D721Med (cell line): ENCODE measurements around the gene ZNF107.
"Not testable (repeated sequence)": the region's sequence is repeated elsewhere in the genome, so short reads cannot be mapped to it uniquely, and the experiment has no call there.

Experiments used
- DNase-seq: peaks from one replicate; pipeline ENCODE4 v3.0.0; 2011; ENCODE audit warnings: low spot score; ENCODE audit not compliant: insufficient read length
- FAIRE-seq: peaks from 2 replicates; lab custom pipeline; 2011; peaks lifted over from hg19 to GRCh38; lab: Jason Lieb, UNC
- CTCF ChIP-seq: IDR thresholded peaks from 2 replicates; pipeline ENCODE4 v1.5.1; 2012; ENCODE audit warnings: mild to moderate bottlenecking, control low read depth; ENCODE audit not compliant: insufficient read depth; ENCODE audit errors: missing control alignments

Gene ZNF107

GRCh38 chr7:64655811-64656210, 10.1 kb upstream of the ZNF107 start:
- TF ChIP-seq CTCF, result no peak
- no peak for FAIRE-seq
- no peak for DNase-seq

GRCh38 chr7:64656489-64656888, 9.4 kb upstream of the ZNF107 start:
- TF ChIP-seq CTCF, result no peak
- DNase-seq (no peak), FAIRE-seq (no peak)

GRCh38 chr7:64662091-64662490, 3.8 kb upstream of the ZNF107 start:
- not testable (repeated sequence) for DNase-seq, FAIRE-seq

DNA sequence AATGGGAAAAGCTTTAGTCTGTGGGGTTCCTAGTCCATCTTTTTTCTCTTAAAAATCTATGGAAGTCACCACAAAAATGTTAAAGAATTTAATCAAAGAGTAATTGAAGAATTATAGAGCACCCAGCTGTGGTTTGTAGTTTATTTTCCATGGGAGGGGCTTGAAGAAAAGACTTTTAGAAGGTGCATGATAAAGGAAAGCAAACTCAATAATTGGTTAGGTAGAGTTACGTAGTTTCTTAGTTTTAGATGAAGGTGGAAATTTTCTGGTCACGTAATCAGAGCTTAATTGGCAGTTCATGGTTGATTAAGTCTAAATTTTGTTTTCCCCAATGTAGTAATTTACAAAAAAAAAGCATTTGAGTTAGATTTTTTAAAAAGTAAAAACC, 724 bp downstream of the ZNF107 start:
- TF ChIP-seq CTCF, result no peak
- DNase-seq, result no peak
- FAIRE-seq, result no peak

GRCh38 chr7:64667311-64667710, 1.4 kb downstream of the ZNF107 start:
- TF ChIP-seq CTCF, result no peak
- DNase-seq, result no peak
- FAIRE-seq, result no peak

DNA sequence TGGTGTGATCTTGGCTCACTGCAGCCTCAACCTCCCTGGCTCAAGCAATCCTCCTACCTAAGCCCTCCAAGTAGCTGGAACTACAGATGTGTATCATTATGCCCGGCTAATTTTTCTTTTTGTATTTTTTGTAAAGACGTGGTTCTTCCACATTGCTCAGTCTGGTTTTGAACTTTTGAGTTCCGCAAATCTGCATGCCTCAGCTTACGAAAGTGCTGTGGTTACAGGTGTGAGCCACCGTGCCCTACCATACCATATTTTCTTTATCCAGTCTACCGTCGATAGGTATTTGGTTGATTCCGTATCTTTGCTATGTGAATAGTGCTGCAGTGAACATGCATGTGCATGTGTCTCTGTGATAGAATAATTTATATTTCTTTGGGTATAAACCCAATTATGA, 6.5 kb downstream of the ZNF107 start:
- TF ChIP-seq CTCF, result no peak
- DNase-seq, result no peak
- FAIRE-seq, result no peak

GRCh38 chr7:64685091-64685490, 19.2 kb downstream of the ZNF107 start:
- no peak for DNase-seq
- TF ChIP-seq CTCF, result no peak
- no peak for FAIRE-seq

- FAIRE-seq, result no peak
- no peak for DNase-seq
- TF ChIP-seq CTCF, result no peak
Measured at GRCh38 chr7:64685741-64686140, 19.8 kb downstream of the ZNF107 start.
